HFFc6 (cell line): Measurements from ENCODE around the gene GGCT. TPM values are rescaled to one million over a fixed set of nuclear protein-coding genes. Genes with fewer than 3 reads are reported as not detected.

Experiments used
- DNase-seq: peaks from one replicate; pipeline ENCODE4 v3.0.0-alpha.2; 2018
- H3K27ac Mint-ChIP-seq: 2 replicates; pipeline ENCODE4 v1.8.0; 2020; ENCODE audit warnings: mild to moderate bottlenecking, mixed read lengths
- H3K27me3 Mint-ChIP-seq: 2 replicates; pipeline ENCODE4 v1.8.0; 2021; ENCODE audit warnings: mild to moderate bottlenecking, moderate library complexity, mixed read lengths; ENCODE audit not compliant: insufficient read depth
- H3K36me3 Mint-ChIP-seq: 2 replicates; pipeline ENCODE4 v1.8.0; 2021; ENCODE audit warnings: low read depth, mixed read lengths
- H3K4me1 Mint-ChIP-seq: 2 replicates; pipeline ENCODE4 v1.8.0; 2020; ENCODE audit warnings: low read depth, mixed read lengths
- H3K4me3 Mint-ChIP-seq: 2 replicates; pipeline ENCODE4 v1.8.0; 2020; ENCODE audit warnings: mild to moderate bottlenecking, moderate library complexity, mixed read lengths
- H3K9me3 Mint-ChIP-seq: 2 replicates; pipeline ENCODE4 v1.8.0; 2020; ENCODE audit warnings: mild to moderate bottlenecking, mixed read lengths
- total RNA-seq, 6 experiments: library from RNA; stranded (reverse); fragmentation: NEBNext Ultra II Directional; extraction: Animal tissue kit (Norgen Biotek cat#: 25700); gene quantifications; 2 replicates in 1 of 6; 3 replicates in 5 of 6; pipeline ENCODE4 v1.2.3, GENCODE V29; 2021
- TF ChIP-seq, protein P1 (sequence below): fragments of 200-600 bp; sonication (generic); IDR thresholded peaks from 2 replicates; pipeline ENCODE4 v1.5.0; 2021; ENCODE audit warnings: antibody characterized with exemption, mild to moderate bottlenecking

GGCT gene
- total RNA-seq, 6 experiments from 2014 or later: 16.1 to 25.6 (median 21.1) TPM

DNA sequence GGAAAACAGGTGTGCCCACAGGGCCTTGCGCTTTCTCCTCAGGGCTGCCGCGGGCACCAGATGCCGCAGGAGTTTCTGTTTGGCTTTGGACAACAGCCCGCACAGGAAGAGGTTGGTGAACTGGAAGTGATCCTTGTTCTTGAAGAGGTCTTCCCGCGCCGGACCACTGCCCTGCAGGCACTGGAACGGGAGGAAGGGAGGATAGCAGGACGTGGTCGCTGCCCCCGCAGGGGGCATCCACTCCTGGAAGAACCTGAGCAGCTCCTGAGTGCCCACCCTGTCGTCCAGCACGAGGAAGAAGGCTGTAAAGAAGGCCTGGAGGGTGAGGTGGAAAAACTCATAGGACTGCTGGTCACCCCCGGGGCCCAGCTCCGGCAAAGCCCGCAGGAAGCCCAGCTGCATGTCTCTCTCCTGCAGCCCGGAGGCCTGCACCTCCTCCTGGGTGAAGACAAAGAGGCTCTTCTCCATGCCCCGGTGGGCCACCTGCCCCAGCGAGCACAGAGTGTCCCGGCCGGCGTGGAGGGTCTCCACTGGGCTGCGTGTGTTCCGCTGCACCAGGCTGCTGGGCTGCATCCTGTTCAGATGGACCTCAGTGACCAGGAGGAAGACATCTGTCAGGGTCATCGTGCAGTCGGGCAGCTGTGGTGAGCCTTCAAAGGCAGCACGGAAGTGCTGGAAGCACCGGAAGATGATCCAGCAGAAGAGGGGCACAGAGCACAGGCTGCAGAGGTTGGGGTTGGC lies 52.9 kb downstream of the GGCT start:
- no peak overlapping the region for H3K4me3 Mint-ChIP-seq
- no peaks in the 10 kb centered on the region for H3K27me3 Mint-ChIP-seq
- no peaks in the 10 kb centered on the region for H3K36me3 Mint-ChIP-seq
- H3K4me1 Mint-ChIP-seq: no peaks in the 10 kb centered on the region
- no peak for DNase-seq
- H3K27ac Mint-ChIP-seq: no peak overlapping the region
- TF ChIP-seq, protein P1, sequence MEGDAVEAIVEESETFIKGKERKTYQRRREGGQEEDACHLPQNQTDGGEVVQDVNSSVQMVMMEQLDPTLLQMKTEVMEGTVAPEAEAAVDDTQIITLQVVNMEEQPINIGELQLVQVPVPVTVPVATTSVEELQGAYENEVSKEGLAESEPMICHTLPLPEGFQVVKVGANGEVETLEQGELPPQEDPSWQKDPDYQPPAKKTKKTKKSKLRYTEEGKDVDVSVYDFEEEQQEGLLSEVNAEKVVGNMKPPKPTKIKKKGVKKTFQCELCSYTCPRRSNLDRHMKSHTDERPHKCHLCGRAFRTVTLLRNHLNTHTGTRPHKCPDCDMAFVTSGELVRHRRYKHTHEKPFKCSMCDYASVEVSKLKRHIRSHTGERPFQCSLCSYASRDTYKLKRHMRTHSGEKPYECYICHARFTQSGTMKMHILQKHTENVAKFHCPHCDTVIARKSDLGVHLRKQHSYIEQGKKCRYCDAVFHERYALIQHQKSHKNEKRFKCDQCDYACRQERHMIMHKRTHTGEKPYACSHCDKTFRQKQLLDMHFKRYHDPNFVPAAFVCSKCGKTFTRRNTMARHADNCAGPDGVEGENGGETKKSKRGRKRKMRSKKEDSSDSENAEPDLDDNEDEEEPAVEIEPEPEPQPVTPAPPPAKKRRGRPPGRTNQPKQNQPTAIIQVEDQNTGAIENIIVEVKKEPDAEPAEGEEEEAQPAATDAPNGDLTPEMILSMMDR: no peak
- H3K9me3 Mint-ChIP-seq: no peaks in the 10 kb centered on the region

DNA sequence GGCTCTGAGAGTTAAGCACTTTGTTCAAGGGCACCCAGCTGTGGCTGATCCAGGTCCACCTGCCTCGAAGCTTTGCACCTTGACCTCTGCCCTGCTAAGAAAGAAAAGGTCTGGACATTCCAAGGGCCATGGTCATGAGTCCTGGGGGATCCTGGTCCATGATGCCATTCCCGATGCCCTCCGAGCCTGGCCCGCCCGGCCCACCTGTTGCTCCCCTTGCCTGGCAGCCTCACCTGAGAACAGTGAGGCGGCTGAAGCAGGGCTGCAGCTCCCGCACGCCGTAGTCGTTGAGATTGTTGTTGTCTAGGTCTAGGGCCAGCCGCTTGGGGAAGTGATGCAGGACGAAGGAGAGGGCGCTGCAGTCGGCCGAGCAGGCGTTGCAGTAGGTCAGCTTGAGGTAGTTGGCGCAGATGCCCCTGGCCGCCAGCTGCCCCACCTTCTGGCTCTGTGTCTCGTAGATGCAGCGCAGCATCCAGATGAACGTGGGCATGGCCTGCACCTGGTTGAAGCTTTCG lies 53.6 kb downstream of the GGCT start:
- Mint-ChIP-seq H3K9me3 (no peaks in the 10 kb centered on the region), H3K27ac (no peak overlapping the region), H3K4me1 (no peaks in the 10 kb centered on the region), H3K27me3 (no peaks in the 10 kb centered on the region), H3K4me3 (no peak overlapping the region), H3K36me3 (no peaks in the 10 kb centered on the region)
- TF ChIP-seq, protein P1: no peak
- DNase-seq: no peak

DNA sequence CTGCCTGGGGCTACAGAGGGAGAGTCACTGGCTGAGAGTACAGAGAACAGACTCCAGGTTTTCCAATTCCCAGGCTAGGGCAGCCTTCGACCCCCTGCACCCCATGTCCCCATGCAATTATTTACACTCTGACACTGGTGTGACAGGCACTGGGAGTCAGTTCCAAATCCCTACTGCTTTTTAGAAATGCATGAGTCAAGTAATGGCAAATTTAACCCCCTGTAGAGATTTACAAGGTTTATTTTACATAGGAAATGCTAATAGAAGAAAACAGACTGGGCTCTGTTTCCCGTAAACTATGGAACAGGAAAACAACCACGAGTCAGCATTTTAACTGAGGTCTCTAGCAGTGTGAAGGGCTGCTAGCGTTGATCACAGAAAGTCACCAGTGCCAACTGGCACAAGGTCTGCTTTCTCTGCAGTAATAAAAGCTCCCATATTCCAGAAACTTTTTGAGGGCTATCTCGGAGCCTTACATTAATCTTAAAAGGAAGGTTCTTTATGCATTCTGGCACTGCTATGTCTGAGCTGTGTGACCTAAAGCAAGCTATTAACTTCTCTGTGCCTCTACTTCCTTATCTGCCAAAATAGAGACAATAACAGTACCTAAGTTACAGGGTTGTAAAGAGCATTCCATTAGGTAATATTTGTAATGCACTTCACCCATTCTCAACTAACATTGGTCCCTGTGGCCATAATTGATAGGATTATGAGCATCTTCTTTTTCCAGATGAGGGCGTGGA lies 54.2 kb downstream of the GGCT start:
- no peaks in the 10 kb centered on the region for H3K4me1 Mint-ChIP-seq
- DNase-seq: no peak
- H3K4me3 Mint-ChIP-seq: no peak overlapping the region
- H3K36me3 Mint-ChIP-seq: no peaks in the 10 kb centered on the region
- no peaks in the 10 kb centered on the region for H3K9me3 Mint-ChIP-seq
- H3K27ac Mint-ChIP-seq: no peak overlapping the region
- no peaks in the 10 kb centered on the region for H3K27me3 Mint-ChIP-seq
- TF ChIP-seq, protein P1: no peak

DNA sequence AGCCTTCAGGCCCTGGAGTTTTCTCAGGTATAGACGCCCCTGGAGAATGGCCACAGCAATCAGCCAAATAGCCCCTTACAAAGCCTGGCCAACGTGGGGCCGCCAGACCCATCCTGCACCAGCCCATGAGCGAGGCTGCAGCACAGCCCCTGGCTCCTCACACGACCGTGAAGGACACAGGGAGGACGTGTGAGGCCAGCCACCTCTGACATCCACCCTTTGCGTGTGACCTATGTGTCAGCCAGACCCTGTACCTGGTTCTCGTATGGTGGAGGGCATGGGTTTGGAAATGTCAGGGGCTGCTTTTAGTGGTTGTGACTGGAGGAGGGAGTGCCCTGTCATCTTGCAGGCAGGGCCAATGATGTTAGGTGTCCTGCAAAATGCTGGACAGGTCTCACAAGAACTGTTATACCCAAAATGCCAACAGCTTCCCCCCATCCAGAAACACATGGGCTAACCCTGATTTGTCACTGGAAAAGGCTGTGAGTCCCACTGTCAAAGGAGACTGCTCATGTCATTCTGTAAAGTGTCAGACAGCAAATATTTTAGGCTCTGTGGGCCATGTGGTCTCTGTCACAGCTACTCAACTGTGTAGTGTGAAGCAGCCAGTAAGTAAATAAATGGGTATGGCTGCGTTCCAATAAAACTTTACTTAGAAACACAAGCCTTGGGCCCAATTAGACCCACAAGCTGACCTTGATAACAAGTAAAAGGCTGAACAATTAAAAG lies 56.0 kb downstream of the GGCT start:
- Mint-ChIP-seq H3K9me3 (no peaks in the 10 kb centered on the region), H3K27me3 (no peaks in the 10 kb centered on the region), H3K4me1 (no peaks in the 10 kb centered on the region), H3K4me3 (no peak overlapping the region), H3K27ac (no peak overlapping the region), H3K36me3 (no peaks in the 10 kb centered on the region)
- DNase-seq: no peak
- TF ChIP-seq, protein P1: no peak

DNA sequence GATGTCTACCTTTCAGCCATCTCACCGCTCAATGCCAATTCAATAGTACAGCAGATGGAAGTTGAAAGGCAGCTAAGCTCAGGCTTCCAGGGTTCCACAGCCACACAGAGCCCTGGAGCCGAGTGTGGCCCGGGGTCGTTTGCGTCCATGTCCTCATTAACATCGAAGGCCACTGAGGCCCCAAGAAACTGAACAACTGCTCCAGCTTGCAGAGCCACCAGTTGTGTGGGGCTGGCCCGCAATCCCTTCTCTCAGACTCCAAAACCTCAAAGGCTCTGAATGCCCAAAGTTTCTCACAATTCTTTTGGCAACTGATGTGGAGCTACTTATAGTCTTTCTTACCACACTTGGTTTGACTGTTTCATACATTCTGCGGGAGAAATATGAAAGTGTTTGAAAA lies 57.2 kb downstream of the GGCT start:
- no peak overlapping the region for H3K27ac Mint-ChIP-seq
- TF ChIP-seq, protein P1: no peak
- no peaks in the 10 kb centered on the region for H3K27me3 Mint-ChIP-seq
- H3K4me3 Mint-ChIP-seq: no peak overlapping the region
- H3K9me3 Mint-ChIP-seq: no peaks in the 10 kb centered on the region
- DNase-seq: no peak
- no peaks in the 10 kb centered on the region for H3K36me3 Mint-ChIP-seq
- no peaks in the 10 kb centered on the region for H3K4me1 Mint-ChIP-seq

Other genes starting within 250 kb of the GGCT start
- 1 to 10 TPM; 2.3 to 3.1 (median 2.7) TPM for gene ZNRF2, start 220.2 kb downstream of the GGCT start, total RNA-seq
- 1 to 10 TPM; 2.8 to 3.9 (median 3.0) TPM for gene NOD1, start 26.0 kb downstream of the GGCT start, total RNA-seq
- 100 to 1,000 TPM; 258 to 330 (median 271) TPM for gene GARS1, start 90.0 kb upstream of the GGCT start, total RNA-seq
- gene CRHR2, start 177.6 kb upstream of the GGCT start, total RNA-seq: not detected
- gene INMT, start 247.3 kb upstream of the GGCT start, total RNA-seq: not detected